GM12874 (cell line): Measurements from ENCODE around the gene TCEAL9.

ENCODE experiments used
- TF ChIP-seq, protein P1 (sequence below): IDR thresholded peaks from 2 replicates; pipeline ENCODE4 v1.5.1; 2011; ENCODE audit warnings: low read depth, mild to moderate bottlenecking, control low read depth, low read length, moderate library complexity; ENCODE audit not compliant: insufficient read depth

Gene TCEAL9

DNA sequence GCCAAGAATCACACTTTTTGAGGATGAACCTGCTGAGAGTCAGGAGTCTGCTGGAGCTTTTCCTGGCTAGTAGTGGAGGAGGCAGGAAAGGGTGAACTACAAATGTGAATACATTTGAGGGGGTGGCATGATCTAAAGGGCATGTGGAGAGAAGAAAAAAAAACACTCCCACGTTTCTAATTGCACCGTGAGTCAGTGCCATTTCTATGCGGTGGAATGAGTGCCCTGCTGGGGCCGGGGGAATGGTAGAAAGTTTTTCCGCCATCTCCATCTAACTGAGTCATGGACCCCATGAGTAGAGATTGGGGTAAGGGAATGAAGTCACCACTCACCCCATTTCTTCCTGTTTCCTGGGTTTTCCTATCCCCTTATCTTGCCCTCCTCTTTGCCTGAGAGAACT, 39.9 kb downstream of the TCEAL9 start:
- TF ChIP-seq, protein P1, sequence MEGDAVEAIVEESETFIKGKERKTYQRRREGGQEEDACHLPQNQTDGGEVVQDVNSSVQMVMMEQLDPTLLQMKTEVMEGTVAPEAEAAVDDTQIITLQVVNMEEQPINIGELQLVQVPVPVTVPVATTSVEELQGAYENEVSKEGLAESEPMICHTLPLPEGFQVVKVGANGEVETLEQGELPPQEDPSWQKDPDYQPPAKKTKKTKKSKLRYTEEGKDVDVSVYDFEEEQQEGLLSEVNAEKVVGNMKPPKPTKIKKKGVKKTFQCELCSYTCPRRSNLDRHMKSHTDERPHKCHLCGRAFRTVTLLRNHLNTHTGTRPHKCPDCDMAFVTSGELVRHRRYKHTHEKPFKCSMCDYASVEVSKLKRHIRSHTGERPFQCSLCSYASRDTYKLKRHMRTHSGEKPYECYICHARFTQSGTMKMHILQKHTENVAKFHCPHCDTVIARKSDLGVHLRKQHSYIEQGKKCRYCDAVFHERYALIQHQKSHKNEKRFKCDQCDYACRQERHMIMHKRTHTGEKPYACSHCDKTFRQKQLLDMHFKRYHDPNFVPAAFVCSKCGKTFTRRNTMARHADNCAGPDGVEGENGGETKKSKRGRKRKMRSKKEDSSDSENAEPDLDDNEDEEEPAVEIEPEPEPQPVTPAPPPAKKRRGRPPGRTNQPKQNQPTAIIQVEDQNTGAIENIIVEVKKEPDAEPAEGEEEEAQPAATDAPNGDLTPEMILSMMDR = no peak

- TF ChIP-seq, protein P1 = no peak
Measured at GRCh38 chrX:103396660-103397059, 40.4 kb downstream of the TCEAL9 start.

DNA sequence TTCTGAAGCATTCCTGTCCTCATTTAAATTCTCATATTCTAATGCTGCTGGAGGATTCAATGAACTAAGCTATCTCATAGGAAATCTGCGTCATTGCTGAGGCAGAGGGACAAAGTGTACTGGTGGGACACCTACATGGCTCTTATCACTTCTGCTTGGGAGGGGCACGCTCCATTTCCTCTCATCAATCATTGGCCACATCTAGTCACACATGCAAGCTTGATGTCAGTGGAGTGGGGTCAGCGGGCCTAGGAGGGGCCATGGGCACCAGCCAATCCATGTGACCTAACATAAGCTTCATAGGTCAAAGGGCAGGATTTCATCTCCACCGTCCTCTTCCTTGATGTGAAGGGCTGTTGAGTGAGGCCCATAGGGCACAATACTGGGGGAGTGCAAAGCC, 41.4 kb downstream of the TCEAL9 start:
- TF ChIP-seq, protein P1 = no peak

DNA sequence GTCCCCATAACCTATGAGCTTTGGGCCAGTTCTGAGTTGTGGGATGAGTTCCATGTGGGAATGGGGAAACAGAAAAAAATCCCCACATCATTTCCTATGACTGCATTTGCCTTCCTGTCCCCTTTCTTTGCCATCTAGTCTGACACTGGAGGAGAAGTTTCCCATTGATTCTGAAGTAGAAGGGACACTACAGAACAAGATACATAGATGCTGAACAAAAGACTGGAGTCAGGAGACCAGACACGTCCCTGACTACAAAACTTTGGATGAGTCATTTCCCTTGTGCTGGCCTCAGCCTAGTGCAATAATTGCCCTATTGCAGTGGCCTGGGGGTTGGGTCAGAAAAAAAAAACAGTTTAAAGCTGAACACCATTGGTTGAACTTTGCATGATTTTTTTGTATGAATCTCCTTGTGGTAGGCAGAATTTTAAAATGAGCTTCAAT, 42.1 kb downstream of the TCEAL9 start:
- TF ChIP-seq, protein P1 = no peak

DNA sequence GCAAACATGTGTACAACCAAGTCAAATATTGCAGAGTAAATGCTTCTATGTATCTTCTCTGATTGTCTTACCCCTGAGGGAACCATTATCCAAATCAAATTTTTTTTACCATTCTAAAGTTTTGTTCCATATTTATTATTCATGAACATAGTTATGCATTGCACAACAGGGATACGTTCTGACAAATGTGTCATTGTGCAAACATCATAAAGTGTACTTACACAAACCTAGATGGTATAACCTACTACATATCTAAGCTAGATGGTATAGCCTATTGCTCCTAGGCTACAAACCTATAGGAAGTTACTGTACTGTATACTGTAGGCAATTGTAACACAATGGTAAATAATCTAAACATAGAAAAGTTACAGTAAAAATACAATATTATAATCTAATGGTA, 43.4 kb downstream of the TCEAL9 start:
- TF ChIP-seq, protein P1 = no peak

- TF ChIP-seq, protein P1 = no peak
Measured at GRCh38 chrX:103400931-103401330, 44.6 kb downstream of the TCEAL9 start.

DNA sequence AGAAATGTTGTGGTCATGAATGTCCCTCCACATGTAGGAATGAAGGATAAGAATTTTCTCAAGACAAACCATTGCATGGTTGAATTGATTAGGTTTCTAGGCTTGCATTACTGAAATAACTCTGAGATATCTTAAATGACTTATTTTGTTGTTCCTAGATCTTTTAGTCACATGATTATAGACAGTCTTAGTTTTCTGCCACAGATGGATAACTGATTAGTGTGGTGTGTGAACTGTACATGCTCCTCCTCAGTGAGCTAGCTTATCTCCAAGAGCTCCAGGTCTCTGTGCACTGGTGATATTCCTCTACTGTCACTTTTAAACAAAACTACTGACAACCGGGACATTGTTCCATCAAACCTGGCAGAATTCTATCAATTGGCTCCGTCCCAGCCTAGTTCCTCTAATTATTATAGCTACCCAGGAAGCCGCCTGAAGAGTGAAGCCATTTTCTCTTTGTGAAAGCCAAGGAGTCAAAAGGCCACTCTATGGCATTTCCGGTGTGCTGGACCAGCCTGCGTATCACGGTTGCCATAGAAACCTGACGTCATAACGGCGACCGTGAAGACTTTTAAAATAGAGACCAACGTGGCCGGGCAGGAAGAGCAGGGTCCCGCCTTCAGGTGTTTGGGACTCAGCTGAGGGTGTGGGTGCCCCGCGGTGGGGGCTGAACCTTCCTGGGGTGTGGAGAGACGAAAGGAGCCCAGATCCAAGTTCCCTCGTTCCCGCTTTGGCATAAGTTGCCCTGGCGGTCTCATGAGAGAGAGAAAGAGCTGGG, 48.1 kb downstream of the TCEAL9 start:
- TF ChIP-seq, protein P1 = no peak
